Stomach (tissue), 4 donors: ENCODE results near the gene PVRIG.
"Not testable (repeated sequence)": the region's sequence is repeated elsewhere in the genome, so short reads cannot be mapped to it uniquely, and the experiment has no call there.

Experiments
- CTCF ChIP-seq, 7 experiments: fragments of 450-650 bp in 4 of 7; fragments of 200-600 bp in 3 of 7; sonication (generic) in 3 of 7; IDR thresholded peaks; one replicate each; pipeline ENCODE4 v1.5.1; 2016 to 2019; ENCODE audit warnings: antibody characterized with exemption in 7 of 7, control low read depth in 2 of 7, mild to moderate bottlenecking in 1 of 7
- POLR2A ChIP-seq, 4 donors: fragments of 450-650 bp; IDR thresholded peaks; one replicate each; pipeline ENCODE4 v1.6.1; 2016; ENCODE audit warnings: antibody characterized with exemption in 4 of 4, control low read depth in 2 of 4, mild to moderate bottlenecking in 1 of 4, moderate library complexity in 1 of 4
- POLR2AphosphoS5 ChIP-seq, 3 donors: sonication (generic); formaldehyde crosslinking; IDR thresholded peaks; one replicate each; pipeline ENCODE4 v1.6.1; 2016; ENCODE audit warnings: antibody characterized with exemption in 3 of 3

- TF ChIP-seq CTCF, POLR2AphosphoS5, POLR2A (IDR thresholded peaks at IDR 0.05): not testable (repeated sequence)
Measured at GRCh38 chr7:100180084-100180483, 39.7 kb upstream of the PVRIG start.
